Testis (tissue), 2 donors: Measurements from ENCODE around the gene TMEM116.

Experiments used
- POLR2A ChIP-seq: fragments of 450-650 bp; IDR thresholded peaks from one replicate; pipeline ENCODE4 v1.6.1; 2017; ENCODE audit warnings: antibody characterized with exemption, mild to moderate bottlenecking, moderate library complexity
- TF ChIP-seq, protein P1 (sequence below), 3 experiments: fragments of 450-650 bp in 2 of 3; fragments of 200-600 bp in 1 of 3; sonication (generic) in 1 of 3; IDR thresholded peaks; one replicate each; pipeline ENCODE4 v1.5.1; 2016 to 2019; ENCODE audit warnings: antibody characterized with exemption in 3 of 3, mild to moderate bottlenecking in 2 of 3, moderate library complexity in 1 of 3

DNA sequence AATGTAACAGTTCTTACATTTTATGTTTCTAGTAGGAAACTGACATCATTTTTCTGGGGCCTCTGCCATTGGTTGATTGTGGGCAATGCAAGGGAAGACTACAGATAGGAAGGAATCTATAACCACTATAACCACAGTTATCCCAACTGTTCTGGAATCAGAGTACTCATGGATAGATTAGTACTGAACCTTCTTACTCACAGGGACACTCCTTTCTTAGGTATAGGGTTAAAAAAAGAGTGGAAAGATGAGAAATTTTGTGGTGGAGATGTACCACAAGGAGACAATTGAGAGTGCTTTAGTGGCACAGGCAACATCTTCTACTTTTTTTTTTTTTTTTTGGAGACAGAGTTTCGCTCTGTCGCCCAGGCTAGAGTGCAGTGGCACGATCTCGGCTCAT, 21.0 kb downstream of the TMEM116 start:
- TF ChIP-seq, protein P1, sequence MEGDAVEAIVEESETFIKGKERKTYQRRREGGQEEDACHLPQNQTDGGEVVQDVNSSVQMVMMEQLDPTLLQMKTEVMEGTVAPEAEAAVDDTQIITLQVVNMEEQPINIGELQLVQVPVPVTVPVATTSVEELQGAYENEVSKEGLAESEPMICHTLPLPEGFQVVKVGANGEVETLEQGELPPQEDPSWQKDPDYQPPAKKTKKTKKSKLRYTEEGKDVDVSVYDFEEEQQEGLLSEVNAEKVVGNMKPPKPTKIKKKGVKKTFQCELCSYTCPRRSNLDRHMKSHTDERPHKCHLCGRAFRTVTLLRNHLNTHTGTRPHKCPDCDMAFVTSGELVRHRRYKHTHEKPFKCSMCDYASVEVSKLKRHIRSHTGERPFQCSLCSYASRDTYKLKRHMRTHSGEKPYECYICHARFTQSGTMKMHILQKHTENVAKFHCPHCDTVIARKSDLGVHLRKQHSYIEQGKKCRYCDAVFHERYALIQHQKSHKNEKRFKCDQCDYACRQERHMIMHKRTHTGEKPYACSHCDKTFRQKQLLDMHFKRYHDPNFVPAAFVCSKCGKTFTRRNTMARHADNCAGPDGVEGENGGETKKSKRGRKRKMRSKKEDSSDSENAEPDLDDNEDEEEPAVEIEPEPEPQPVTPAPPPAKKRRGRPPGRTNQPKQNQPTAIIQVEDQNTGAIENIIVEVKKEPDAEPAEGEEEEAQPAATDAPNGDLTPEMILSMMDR (IDR thresholded peaks at IDR 0.05), result no peak
- TF ChIP-seq POLR2A, result no peak
